Heart left ventricle (tissue), 16 donors: ENCODE measurements around the gene SIX1. TPM values are rescaled to one million over a fixed set of nuclear protein-coding genes. Genes with fewer than 3 reads are reported as not detected.
A peak's percentile ranks its signal among the peaks of the same experiment; 100 is the strongest.

Experiments
- ATAC-seq, 4 donors: fragments of 200-7000 bp; cut with Tn5 transposase; one replicate each; pipeline ENCODE4 v1.9.1; 2020 to 2022; ENCODE audit warnings: moderate library complexity in 4 of 4, mild to moderate bottlenecking in 3 of 4, moderate number of reproducible peaks in 1 of 4
- DNase-seq, 5 donors: peaks; one replicate each; pipeline ENCODE4 v3.0.0-alpha.2; 2020
- H3K27ac ChIP-seq, 12 donors: fragments of 200-600 bp; sonication (generic) in 4 of 12; one replicate each; pipeline versions ENCODE4 v1.5.0 to v1.8.0; 2016 to 2022; ENCODE audit warnings: mild to moderate bottlenecking in 2 of 12
- H3K27me3 ChIP-seq, 9 donors: fragments of 200-600 bp; sonication (generic) in 2 of 9; one replicate each; pipeline versions ENCODE4 v1.5.1 to v1.8.0; 2016 to 2022; ENCODE audit warnings: mild to moderate bottlenecking in 3 of 9
- H3K36me3 ChIP-seq, 9 donors: fragments of 200-600 bp; sonication (generic) in 2 of 9; one replicate each; pipeline versions ENCODE4 v1.5.0 to v1.8.0; 2018 to 2022; ENCODE audit warnings: mild to moderate bottlenecking in 2 of 9
- H3K4me1 ChIP-seq, 12 donors: fragments of 200-600 bp; sonication (generic) in 4 of 12; one replicate each; pipeline versions ENCODE4 v1.5.0 to v1.8.0; 2016 to 2022; ENCODE audit warnings: mild to moderate bottlenecking in 3 of 12
- H3K4me3 ChIP-seq, 12 donors: fragments of 200-600 bp; sonication (generic) in 4 of 12; one replicate each; pipeline versions ENCODE4 v1.5.0 to v1.8.0; 2017 to 2022; ENCODE audit warnings: mild to moderate bottlenecking in 9 of 12, moderate library complexity in 4 of 12
- H3K9me3 ChIP-seq, 12 donors: fragments of 200-600 bp; sonication (generic) in 4 of 12; one replicate each; pipeline versions ENCODE4 v1.5.0 to v1.8.0; 2016 to 2022; ENCODE audit warnings: mild to moderate bottlenecking in 1 of 12
- CTCF ChIP-seq, 12 donors: fragments of 200-600 bp; sonication (generic) in 4 of 12; IDR thresholded peaks; one replicate each; pipeline versions ENCODE4 v1.5.0 to v1.8.0; 2018 to 2022; ENCODE audit warnings: antibody characterized with exemption in 12 of 12, mild to moderate bottlenecking in 5 of 12
- POLR2A ChIP-seq, 2 donors: fragments of 450-650 bp; IDR thresholded peaks; one replicate each; pipeline ENCODE4 v1.6.1; 2017; ENCODE audit warnings: antibody characterized with exemption in 2 of 2, mild to moderate bottlenecking in 2 of 2, moderate library complexity in 2 of 2
- WGBS, 4 donors: extraction: QIAGEN DNeasy Blood & Tissue Kit in 2 of 4; methylation state at CpG; one replicate each; pipeline versions ENCODE4 v1.1.5 to v1.1.7; 2013 to 2018; 5-methylcytosine and 5-hydroxymethylcytosine counted together
- intact Hi-C, 10 donors: fragments of 100-400 bp; cut with DNase I; formaldehyde crosslinking; loops; one replicate each; pipeline versions ENCODE4 v1.11.1 to v1.14.2; 2022
- polyA plus RNA-seq, 2 donors: library from polyadenylated mRNA; stranded (reverse); fragments of 200-250 nt; gene quantifications; one replicate each; pipeline ENCODE4 v1.2.3, GENCODE V29; 2013
- total RNA-seq, 9 donors: library from RNA; depleted of rRNA in 2 of 9; stranded (reverse); fragments of >200 nt in 2 of 9; fragmentation: NEBNext Ultra II Directional in 3 of 9; extraction: Animal tissue kit (Norgen Biotek cat#: 25700) in 3 of 9; gene quantifications; one replicate each; pipeline versions ENCODE4 v1.1.0 to v1.2.4, GENCODE V29; 2016 to 2023
- donor health status: ischemic (EF 13 %, LVEDD 7.1; RV severe dilation, severe dysfunction).
- donor health status: healthy with polysubstance abuse.
- donor health status: DM: no; HTN: yes; CAD: no.
- donor health status: DM: no; HTN: no; CAD: no.
- donor health status: ischemic (EF 25% LVEDD 6.9; RV normal size, moderate dysfunction).
- donor health status: ischemic (EF 25% LVEDD 5.7; RV mildly dilated, moderate dysfunction).
- donor health status: healthy.
- donor health status: DM: yes; HTN: yes; CAD: no.
- donor health status: ischemic (EF 35%, LVEDD 5.7; RV mildly dilated, moderate dysfunction).
- donor health status: nonischemic (EF 11% LVEDD 7.7; RV severe dilation, severe dysfunction).
- donor health status: DM: yes; HTN: yes; CAD: no.
- donor health status: PGD.
- donor health status: ischemic (EF 29% LVEDD 5.4; RV normal size, mild dysfunction).
- donor health status: nonischemic (EF 23%, LVEDD 6.1; RV moderate dilation, normal function).

Gene SIX1
- total and polyA plus RNA-seq, 11 donors: 0.19 to 0.27 (median 0.25) TPM; not detected in 8

DNA sequence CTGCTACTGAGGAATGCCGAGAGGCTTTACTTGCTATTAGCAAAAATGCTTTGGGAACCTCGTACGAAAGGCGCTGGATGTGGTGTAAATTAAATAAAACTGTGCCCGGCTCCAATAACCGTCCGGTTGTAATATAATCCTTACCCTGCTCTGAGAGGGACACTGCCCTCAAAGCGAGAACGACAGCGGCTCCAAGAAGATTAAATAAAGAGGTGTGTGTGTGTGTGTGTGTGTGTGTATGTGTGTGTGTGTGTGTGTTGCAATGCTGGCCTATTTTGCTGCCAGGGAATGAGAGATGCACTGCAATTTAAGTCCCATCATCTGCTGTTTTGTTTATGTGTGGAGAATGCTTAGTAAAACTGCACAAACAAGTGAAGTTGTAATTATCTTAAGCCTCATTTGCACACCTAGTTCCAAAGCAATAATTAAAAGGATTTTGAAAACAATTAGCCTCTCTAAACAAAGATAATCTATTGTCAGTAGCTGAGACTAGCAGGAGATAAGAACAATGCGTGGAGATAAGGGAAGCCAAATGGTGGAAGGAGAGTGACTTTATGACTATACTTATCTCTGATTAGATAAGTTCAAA, 1.2 kb upstream of the SIX1 start:
- Histone ChIP-seq H3K27ac (no peak overlapping the region), H3K4me1 (peaks cover 6 to 57% (median 35%) of the 10 kb centered on the region in 12 donors), H3K27me3 (peaks cover 82 to 100% (median 98%) of the 10 kb centered on the region in 9 donors), H3K4me3 (no peak overlapping the region), H3K9me3 (no peaks in the 10 kb centered on the region), H3K36me3 (no peaks in the 10 kb centered on the region)
- intact Hi-C loops: loop anchor here in 3 of 10 donors (10.0 kb wide), 1 partner anchor 374 kb away; no protein-coding TSS in a partner anchor
- TF ChIP-seq CTCF (IDR thresholded peaks at IDR 0.05): no peak
- no peak for TF ChIP-seq POLR2A (IDR thresholded peaks at IDR 0.05)
- ATAC-seq (no peak), DNase-seq (no peak)
- WGBS, 4 donors: 5 to 6% (median 5%) methylated on average over 11 of the region's 11 CpGs

GRCh38 chr14:60649875-60650372, 647 bp upstream of the SIX1 start:
- no peak overlapping the region for H3K27ac ChIP-seq
- ATAC-seq (no peak), DNase-seq (no peak)
- intact Hi-C loops: loop anchor here in 3 of 10 donors (10.0 kb wide), 1 partner anchor 375 kb away; no protein-coding TSS in a partner anchor
- H3K9me3 ChIP-seq: no peaks in the 10 kb centered on the region
- H3K4me1 ChIP-seq: peaks cover 6 to 52% (median 35%) of the 10 kb centered on the region in 12 donors
- no peak for TF ChIP-seq POLR2A (IDR thresholded peaks at IDR 0.05)
- no peak for TF ChIP-seq CTCF (IDR thresholded peaks at IDR 0.05)
- 2 to 4% (median 3%) methylated on average over 15 of the region's 15 CpGs for WGBS, 4 donors
- H3K27me3 ChIP-seq: peaks cover 78 to 100% (median 98%) of the 10 kb centered on the region in 9 donors
- peak overlapping the region in 9 of 12 donors; percentile 9 to 61 (median 52) for H3K4me3 ChIP-seq
- no peaks in the 10 kb centered on the region for H3K36me3 ChIP-seq

GRCh38 chr14:60648249-60648933, 886 bp downstream of the SIX1 start:
- TF ChIP-seq POLR2A (IDR thresholded peaks at IDR 0.05) (no peak), CTCF (IDR thresholded peaks at IDR 0.05) (no peak)
- Histone ChIP-seq H3K27me3 (peaks cover 76 to 100% (median 98%) of the 10 kb centered on the region in 9 donors), H3K27ac (no peak overlapping the region), H3K36me3 (no peaks in the 10 kb centered on the region), H3K4me3 (peak overlapping the region; percentile 9 to 61 (median 48)), H3K9me3 (no peaks in the 10 kb centered on the region), H3K4me1 (peaks cover 6 to 56% (median 37%) of the 10 kb centered on the region in 12 donors)
- WGBS, 4 donors: 1 to 2% (median 2%) methylated on average over 18 to 61 of the region's 61 CpGs
- ATAC-seq (no peak), DNase-seq (no peak)
- intact Hi-C loops: no loop called here

GRCh38 chr14:60647837-60648248, 1.4 kb downstream of the SIX1 start:
- ATAC-seq: no peak
- no peak overlapping the region for H3K27ac ChIP-seq
- peaks cover 6 to 56% (median 37%) of the 10 kb centered on the region in 12 donors for H3K4me1 ChIP-seq
- intact Hi-C loops: no loop called here
- TF ChIP-seq CTCF (IDR thresholded peaks at IDR 0.05): no peak
- no peak for DNase-seq
- 6 to 12% (median 7%) methylated on average over 19 to 21 of the region's 21 CpGs for WGBS, 4 donors
- peak overlapping the region in 9 of 12 donors; percentile 8 to 61 (median 52) for H3K4me3 ChIP-seq
- H3K27me3 ChIP-seq: peaks cover 76 to 100% (median 98%) of the 10 kb centered on the region in 9 donors
- no peaks in the 10 kb centered on the region for H3K9me3 ChIP-seq
- no peaks in the 10 kb centered on the region for H3K36me3 ChIP-seq
